Measurements from ENCODE around the gene SNX25.

Gene SNX25

DNA sequence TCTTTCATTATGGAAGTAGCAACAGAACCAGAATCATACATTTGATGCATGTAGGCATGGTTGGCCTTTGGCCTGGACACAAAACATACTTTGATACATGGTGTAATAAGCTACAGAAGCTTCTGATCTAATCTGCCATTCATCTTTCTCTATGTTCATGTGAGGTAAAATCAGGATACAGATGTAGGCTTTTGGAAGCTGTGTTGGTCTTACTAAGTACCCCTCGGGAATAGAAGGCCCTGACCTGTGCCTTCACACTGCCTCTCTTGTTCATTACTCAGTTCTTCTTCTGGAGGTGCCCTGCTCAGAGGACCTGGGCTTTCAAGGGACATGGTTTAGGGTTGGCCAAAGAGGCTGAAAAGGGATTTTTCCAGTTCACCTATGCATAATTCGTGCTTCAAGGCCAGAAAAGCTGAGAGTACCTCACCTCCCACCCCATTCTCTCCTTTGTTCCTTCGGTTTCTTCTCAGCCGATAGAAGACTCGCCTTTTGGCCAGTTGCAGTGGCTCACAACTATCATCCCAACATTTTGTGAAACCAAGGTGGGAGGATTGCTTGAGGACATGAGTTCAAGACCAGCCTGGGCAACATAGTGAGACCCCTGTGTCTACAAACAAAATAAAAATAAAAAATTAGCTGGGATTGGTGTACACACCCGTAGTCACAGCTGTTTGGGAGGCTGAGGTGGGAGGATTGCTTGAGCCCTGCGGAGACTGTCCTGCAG is 25.9 kb downstream of the SNX25 start:
- TF ChIP-seq POLR2AphosphoS5 (IDR thresholded peaks at IDR 0.05; ENCODE audit: low read depth, low read length) (no peak), SIN3A (IDR thresholded peaks at IDR 0.05; ENCODE audit: borderline replicate concordance, insufficient read depth, low read length) (no peak), TAF1 (IDR thresholded peaks at IDR 0.05; ENCODE audit: borderline replicate concordance, insufficient read depth, low read length) (no peak), FOXP2 (optimal IDR thresholded peaks at IDR 0.05; ENCODE audit: borderline replicate concordance, extremely low read depth, extremely low read length, insufficient read depth) (no peak)
- TF ChIP-seq, protein P1, sequence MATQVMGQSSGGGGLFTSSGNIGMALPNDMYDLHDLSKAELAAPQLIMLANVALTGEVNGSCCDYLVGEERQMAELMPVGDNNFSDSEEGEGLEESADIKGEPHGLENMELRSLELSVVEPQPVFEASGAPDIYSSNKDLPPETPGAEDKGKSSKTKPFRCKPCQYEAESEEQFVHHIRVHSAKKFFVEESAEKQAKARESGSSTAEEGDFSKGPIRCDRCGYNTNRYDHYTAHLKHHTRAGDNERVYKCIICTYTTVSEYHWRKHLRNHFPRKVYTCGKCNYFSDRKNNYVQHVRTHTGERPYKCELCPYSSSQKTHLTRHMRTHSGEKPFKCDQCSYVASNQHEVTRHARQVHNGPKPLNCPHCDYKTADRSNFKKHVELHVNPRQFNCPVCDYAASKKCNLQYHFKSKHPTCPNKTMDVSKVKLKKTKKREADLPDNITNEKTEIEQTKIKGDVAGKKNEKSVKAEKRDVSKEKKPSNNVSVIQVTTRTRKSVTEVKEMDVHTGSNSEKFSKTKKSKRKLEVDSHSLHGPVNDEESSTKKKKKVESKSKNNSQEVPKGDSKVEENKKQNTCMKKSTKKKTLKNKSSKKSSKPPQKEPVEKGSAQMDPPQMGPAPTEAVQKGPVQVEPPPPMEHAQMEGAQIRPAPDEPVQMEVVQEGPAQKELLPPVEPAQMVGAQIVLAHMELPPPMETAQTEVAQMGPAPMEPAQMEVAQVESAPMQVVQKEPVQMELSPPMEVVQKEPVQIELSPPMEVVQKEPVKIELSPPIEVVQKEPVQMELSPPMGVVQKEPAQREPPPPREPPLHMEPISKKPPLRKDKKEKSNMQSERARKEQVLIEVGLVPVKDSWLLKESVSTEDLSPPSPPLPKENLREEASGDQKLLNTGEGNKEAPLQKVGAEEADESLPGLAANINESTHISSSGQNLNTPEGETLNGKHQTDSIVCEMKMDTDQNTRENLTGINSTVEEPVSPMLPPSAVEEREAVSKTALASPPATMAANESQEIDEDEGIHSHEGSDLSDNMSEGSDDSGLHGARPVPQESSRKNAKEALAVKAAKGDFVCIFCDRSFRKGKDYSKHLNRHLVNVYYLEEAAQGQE (IDR thresholded peaks at IDR 0.05; ENCODE audit: insufficient read depth in 1 of 2, low read depth in 2 of 2, low read length in 2 of 2) = no peak

DNA sequence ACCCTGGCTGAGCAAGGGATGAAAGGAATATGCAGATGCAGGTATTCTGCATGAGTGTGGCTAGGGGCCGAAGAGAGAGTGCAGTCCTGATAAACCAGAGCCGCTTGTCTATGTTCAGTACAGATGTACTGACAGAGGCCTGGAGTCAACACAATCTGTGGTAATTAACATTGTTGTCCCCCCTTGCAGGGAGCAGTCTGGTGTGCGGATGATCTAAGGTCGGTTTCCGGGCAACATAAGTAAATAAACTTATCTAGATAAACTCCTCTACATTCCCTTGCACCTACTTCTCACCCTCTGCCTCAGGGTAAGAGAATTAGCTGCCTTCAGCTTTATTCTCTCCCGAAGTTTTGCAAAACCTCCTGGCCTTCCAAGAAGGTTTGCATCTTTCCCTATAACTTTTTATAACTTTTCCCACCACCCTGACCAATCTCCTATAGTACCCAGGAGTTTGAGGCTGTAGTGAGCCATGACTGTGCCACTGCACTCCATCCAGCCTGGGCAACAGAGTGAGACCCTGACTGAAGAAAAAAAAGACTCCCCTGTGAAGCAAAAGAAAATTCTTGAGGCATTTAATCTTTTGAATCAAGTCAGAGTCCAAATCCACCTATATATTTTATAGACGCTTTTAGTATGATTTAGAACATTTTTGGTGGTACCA is 26.6 kb downstream of the SNX25 start:
- TF ChIP-seq POLR2AphosphoS5 (IDR thresholded peaks at IDR 0.05; ENCODE audit: low read depth, low read length) = no peak
- TF ChIP-seq, protein P1 (IDR thresholded peaks at IDR 0.05; ENCODE audit: insufficient read depth in 1 of 2, low read depth in 2 of 2, low read length in 2 of 2) = no peak
- no peak for TF ChIP-seq FOXP2 (optimal IDR thresholded peaks at IDR 0.05; ENCODE audit: borderline replicate concordance, extremely low read depth, extremely low read length, insufficient read depth)
- TF ChIP-seq SIN3A (IDR thresholded peaks at IDR 0.05; ENCODE audit: borderline replicate concordance, insufficient read depth, low read length) = no peak
- TF ChIP-seq TAF1 (IDR thresholded peaks at IDR 0.05; ENCODE audit: borderline replicate concordance, insufficient read depth, low read length) = no peak

DNA sequence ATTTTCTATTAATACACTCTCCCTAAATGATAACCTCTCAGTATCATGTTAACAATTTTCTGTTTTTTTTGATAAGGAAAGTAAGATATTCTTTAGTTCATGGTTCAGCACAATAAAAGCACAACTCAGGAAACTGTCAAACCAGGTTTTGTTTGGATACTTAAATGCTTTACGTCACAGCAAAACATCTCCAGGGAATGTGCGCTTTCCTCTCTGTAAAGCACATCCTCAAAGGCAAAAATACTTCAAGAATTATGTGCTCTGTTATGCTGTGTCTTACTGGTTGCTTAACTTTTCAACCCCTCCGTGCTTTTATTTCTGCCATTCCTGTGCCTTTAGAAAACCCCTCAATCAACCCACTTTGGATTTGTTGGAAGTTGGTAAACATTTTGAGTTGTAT is 27.8 kb downstream of the SNX25 start:
- TF ChIP-seq SIN3A (IDR thresholded peaks at IDR 0.05; ENCODE audit: borderline replicate concordance, insufficient read depth, low read length) (no peak), POLR2AphosphoS5 (IDR thresholded peaks at IDR 0.05; ENCODE audit: low read depth, low read length) (no peak), FOXP2 (optimal IDR thresholded peaks at IDR 0.05; ENCODE audit: borderline replicate concordance, extremely low read depth, extremely low read length, insufficient read depth) (no peak), TAF1 (IDR thresholded peaks at IDR 0.05; ENCODE audit: borderline replicate concordance, insufficient read depth, low read length) (no peak)
- TF ChIP-seq, protein P1 (IDR thresholded peaks at IDR 0.05; ENCODE audit: insufficient read depth in 1 of 2, low read depth in 2 of 2, low read length in 2 of 2) = no peak

DNA sequence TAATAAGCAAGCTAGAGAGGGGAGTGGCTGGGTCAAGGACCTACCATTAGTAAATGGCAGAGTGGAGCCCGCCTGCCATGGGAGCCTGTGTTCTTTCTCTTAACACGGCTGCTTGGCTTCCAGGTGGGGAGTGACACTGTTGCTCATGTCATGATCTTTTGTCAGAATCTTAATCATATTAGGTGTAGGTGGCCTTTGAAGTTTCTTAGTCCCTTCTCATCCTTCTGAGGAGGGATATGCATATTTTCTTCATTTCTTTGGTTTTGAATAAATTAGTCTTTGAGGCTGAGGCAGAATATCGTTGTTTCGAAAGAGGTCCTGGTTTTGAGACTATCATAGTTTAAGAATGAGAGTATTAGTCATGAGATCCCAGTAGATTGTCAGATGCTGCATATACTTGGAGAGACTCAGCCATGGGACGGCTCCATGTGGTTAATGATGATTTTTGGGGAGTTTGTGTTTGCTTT is 28.9 kb downstream of the SNX25 start:
- TF ChIP-seq SIN3A (IDR thresholded peaks at IDR 0.05; ENCODE audit: borderline replicate concordance, insufficient read depth, low read length) (no peak), TAF1 (IDR thresholded peaks at IDR 0.05; ENCODE audit: borderline replicate concordance, insufficient read depth, low read length) (no peak)
- TF ChIP-seq, protein P1 (IDR thresholded peaks at IDR 0.05; ENCODE audit: insufficient read depth in 1 of 2, low read depth in 2 of 2, low read length in 2 of 2) = no peak
